ENCODE data around the gene HADH. TPM values are rescaled to one million over a fixed set of nuclear protein-coding genes. Genes with fewer than 3 reads are reported as not detected.

The HADH gene
- total RNA-seq, 1 donor = 9.0 TPM

DNA sequence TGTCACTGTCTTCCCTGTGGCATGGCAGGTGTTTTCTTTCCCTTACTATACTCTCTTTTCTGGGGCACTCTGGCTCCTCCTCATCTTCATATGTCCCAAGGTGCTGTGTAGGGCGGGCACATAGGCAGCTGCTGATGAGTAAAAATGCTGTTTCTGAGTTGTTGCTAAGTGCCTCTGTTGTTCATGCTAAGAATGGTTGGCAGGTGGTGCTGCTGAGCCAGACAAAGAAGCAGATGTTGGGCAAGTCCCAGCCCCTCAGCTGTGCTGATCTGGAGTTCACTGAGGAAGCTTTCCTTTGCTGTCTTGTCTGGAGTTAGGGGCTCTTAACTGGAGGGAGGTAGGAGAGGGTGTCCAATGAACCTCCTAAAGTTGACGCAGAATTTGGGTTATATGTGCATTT, 40.6 kb downstream of the HADH start:
- TF ChIP-seq, protein P1, sequence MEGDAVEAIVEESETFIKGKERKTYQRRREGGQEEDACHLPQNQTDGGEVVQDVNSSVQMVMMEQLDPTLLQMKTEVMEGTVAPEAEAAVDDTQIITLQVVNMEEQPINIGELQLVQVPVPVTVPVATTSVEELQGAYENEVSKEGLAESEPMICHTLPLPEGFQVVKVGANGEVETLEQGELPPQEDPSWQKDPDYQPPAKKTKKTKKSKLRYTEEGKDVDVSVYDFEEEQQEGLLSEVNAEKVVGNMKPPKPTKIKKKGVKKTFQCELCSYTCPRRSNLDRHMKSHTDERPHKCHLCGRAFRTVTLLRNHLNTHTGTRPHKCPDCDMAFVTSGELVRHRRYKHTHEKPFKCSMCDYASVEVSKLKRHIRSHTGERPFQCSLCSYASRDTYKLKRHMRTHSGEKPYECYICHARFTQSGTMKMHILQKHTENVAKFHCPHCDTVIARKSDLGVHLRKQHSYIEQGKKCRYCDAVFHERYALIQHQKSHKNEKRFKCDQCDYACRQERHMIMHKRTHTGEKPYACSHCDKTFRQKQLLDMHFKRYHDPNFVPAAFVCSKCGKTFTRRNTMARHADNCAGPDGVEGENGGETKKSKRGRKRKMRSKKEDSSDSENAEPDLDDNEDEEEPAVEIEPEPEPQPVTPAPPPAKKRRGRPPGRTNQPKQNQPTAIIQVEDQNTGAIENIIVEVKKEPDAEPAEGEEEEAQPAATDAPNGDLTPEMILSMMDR (IDR thresholded peaks at IDR 0.05; ENCODE audit: extremely low read depth, low read depth, low read length) = peak; percentile 67
- Histone ChIP-seq H3K27ac (ENCODE audit: low read depth, low read length) (peak overlapping the region; percentile 58), H3K79me2 (ENCODE audit: insufficient read depth, low read length) (no peaks in the 10 kb centered on the region), H3K27me3 (ENCODE audit: insufficient read depth, low read length) (no peaks in the 10 kb centered on the region), H3K4me1 (ENCODE audit: insufficient read depth, low read length) (peaks cover 14% of the 10 kb centered on the region), H3K36me3 (ENCODE audit: insufficient read depth, low read length) (peaks cover 13% of the 10 kb centered on the region), H3K4me3 (ENCODE audit: insufficient read depth, low read length) (no peak overlapping the region), H3K9me3 (ENCODE audit: low read depth, low read length) (no peaks in the 10 kb centered on the region), H4K20me1 (ENCODE audit: insufficient read depth, low read length) (no peaks in the 10 kb centered on the region), H3K4me2 (ENCODE audit: insufficient read depth, low read length) (no peak overlapping the region), H2AFZ (ENCODE audit: low read length) (no peak overlapping the region)
- DNase-seq (ENCODE audit: insufficient read length, low spot score, missing footprints) = peak; percentile 88

DNA sequence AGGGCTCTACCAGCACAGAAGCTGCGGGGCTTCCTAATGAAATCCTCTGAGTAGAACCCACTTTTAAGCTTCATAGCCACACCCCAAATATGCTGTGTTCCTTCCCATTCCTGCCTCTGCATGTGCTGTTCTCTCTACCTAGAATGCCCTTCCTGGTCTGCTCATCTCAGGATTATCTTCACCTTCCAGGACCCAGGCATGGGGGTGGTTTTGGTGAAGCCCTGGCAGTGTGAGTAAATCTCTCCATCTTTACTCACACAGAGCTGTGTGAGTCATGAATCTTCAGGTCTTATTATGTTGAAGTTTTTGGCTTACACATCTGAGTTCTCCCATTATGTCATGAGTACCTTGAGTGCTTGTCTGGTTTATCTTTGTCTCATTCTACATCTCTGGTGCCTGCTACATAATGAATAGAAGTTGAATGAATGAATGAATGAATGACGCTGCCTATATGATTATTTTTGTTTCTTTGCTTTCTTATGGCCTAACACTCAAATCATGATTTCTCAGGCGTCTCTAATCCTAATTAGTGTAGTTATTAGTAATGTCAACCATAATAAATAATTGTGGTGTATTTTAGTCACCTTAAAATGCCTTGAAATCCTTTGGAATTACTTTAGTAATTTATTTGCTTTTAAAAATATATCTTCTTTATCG, 41.9 kb downstream of the HADH start:
- H2AFZ ChIP-seq (ENCODE audit: low read length) = no peak overlapping the region
- peaks cover 14% of the 10 kb centered on the region for H3K4me1 ChIP-seq (ENCODE audit: insufficient read depth, low read length)
- no peak overlapping the region for H3K27ac ChIP-seq (ENCODE audit: low read depth, low read length)
- no peaks in the 10 kb centered on the region for H3K9me3 ChIP-seq (ENCODE audit: low read depth, low read length)
- H3K27me3 ChIP-seq (ENCODE audit: insufficient read depth, low read length) = no peaks in the 10 kb centered on the region
- H3K4me3 ChIP-seq (ENCODE audit: insufficient read depth, low read length) = no peak overlapping the region
- H3K79me2 ChIP-seq (ENCODE audit: insufficient read depth, low read length) = no peaks in the 10 kb centered on the region
- peak; percentile 67 for DNase-seq (ENCODE audit: insufficient read length, low spot score, missing footprints)
- no peaks in the 10 kb centered on the region for H4K20me1 ChIP-seq (ENCODE audit: insufficient read depth, low read length)
- no peak overlapping the region for H3K4me2 ChIP-seq (ENCODE audit: insufficient read depth, low read length)
- peaks cover 16% of the 10 kb centered on the region for H3K36me3 ChIP-seq (ENCODE audit: insufficient read depth, low read length)
- TF ChIP-seq, protein P1 (IDR thresholded peaks at IDR 0.05; ENCODE audit: extremely low read depth, low read depth, low read length) = no peak

DNA sequence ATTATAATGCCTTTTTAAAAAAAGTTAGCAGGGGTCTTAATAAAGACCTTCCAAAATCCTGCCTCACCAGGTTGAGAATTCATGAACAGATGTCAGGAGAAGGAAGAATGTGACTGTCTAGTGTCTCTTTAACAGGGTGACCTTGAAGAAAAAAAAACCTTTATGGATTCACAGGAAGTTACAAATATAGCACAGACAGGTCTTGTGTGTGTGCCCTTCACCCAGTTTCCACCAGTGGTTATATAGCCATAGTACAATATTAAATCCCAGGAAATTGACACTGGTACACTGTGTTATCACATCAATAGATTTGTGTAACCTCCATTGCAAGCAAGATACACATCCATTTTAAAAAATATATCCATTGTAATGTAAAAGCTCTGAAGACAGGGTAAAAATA, 43.7 kb downstream of the HADH start:
- TF ChIP-seq, protein P1 (IDR thresholded peaks at IDR 0.05; ENCODE audit: extremely low read depth, low read depth, low read length) = no peak
- no peak overlapping the region for H2AFZ ChIP-seq (ENCODE audit: low read length)
- H3K27me3 ChIP-seq (ENCODE audit: insufficient read depth, low read length) = no peaks in the 10 kb centered on the region
- H3K27ac ChIP-seq (ENCODE audit: low read depth, low read length) = no peak overlapping the region
- H3K9me3 ChIP-seq (ENCODE audit: low read depth, low read length) = no peaks in the 10 kb centered on the region
- H3K79me2 ChIP-seq (ENCODE audit: insufficient read depth, low read length) = no peaks in the 10 kb centered on the region
- H4K20me1 ChIP-seq (ENCODE audit: insufficient read depth, low read length) = no peaks in the 10 kb centered on the region
- no peak overlapping the region for H3K4me2 ChIP-seq (ENCODE audit: insufficient read depth, low read length)
- DNase-seq (ENCODE audit: insufficient read length, low spot score, missing footprints) = peak; percentile 3
- no peak overlapping the region for H3K4me3 ChIP-seq (ENCODE audit: insufficient read depth, low read length)
- H3K36me3 ChIP-seq (ENCODE audit: insufficient read depth, low read length) = peaks cover 16% of the 10 kb centered on the region
- H3K4me1 ChIP-seq (ENCODE audit: insufficient read depth, low read length) = peaks cover 14% of the 10 kb centered on the region

DNA sequence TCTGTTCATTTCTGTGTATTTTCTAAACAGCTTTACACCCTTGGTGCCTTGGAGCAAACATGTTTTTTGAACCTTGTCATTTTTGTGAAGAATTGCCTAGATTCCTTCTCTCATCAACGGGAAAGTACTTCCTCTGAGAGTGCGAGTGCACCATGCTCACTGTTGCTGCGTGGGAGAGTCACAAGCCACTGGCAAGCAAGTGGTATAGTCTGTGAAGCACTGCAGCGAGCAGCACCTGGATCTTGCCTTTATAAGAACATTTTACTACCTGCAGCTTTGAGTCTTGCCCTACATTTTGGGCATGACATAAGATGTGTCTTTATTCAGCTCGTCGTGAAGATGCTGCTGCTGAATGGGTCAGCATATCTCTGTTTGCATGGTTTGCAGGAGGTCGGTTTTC, 44.9 kb downstream of the HADH start:
- no peaks in the 10 kb centered on the region for H3K9me3 ChIP-seq (ENCODE audit: low read depth, low read length)
- H4K20me1 ChIP-seq (ENCODE audit: insufficient read depth, low read length) = no peaks in the 10 kb centered on the region
- TF ChIP-seq, protein P1 (IDR thresholded peaks at IDR 0.05; ENCODE audit: extremely low read depth, low read depth, low read length) = no peak
- H3K4me2 ChIP-seq (ENCODE audit: insufficient read depth, low read length) = no peak overlapping the region
- H3K27me3 ChIP-seq (ENCODE audit: insufficient read depth, low read length) = no peaks in the 10 kb centered on the region
- no peaks in the 10 kb centered on the region for H3K79me2 ChIP-seq (ENCODE audit: insufficient read depth, low read length)
- DNase-seq (ENCODE audit: insufficient read length, low spot score, missing footprints) = no peak
- no peak overlapping the region for H2AFZ ChIP-seq (ENCODE audit: low read length)
- peaks cover 16% of the 10 kb centered on the region for H3K36me3 ChIP-seq (ENCODE audit: insufficient read depth, low read length)
- H3K27ac ChIP-seq (ENCODE audit: low read depth, low read length) = no peak overlapping the region
- H3K4me3 ChIP-seq (ENCODE audit: insufficient read depth, low read length) = no peak overlapping the region
- H3K4me1 ChIP-seq (ENCODE audit: insufficient read depth, low read length) = peaks cover 7% of the 10 kb centered on the region
